BLaER1 treated with 17β-estradiol and CSF1 and Interleukin-3, amounts not matched to agents 10 nM and 100 nM (cell line): ENCODE measurements around the gene MECP2.

Experiments
- H3K27ac ChIP-seq, 11 experiments: shearing (Covaris generic); formaldehyde crosslinking; 2 replicates each; pipeline ENCODE4 v1.8.1; 2022
- H3K27me3 ChIP-seq, 11 experiments: shearing (Covaris generic); formaldehyde crosslinking; 2 replicates each; pipeline ENCODE4 v1.8.1; 2022
- H3K36me3 ChIP-seq, 11 experiments: shearing (Covaris generic); formaldehyde crosslinking; 2 replicates each; pipeline ENCODE4 v1.8.1; 2022
- H3K4me1 ChIP-seq, 10 experiments: shearing (Covaris generic); formaldehyde crosslinking; 2 replicates each; pipeline ENCODE4 v1.8.1; 2022
- H3K4me2 ChIP-seq, 11 experiments: shearing (Covaris generic); formaldehyde crosslinking; 2 replicates each; pipeline ENCODE4 v1.8.1; 2022
- H3K4me3 ChIP-seq, 10 experiments: shearing (Covaris generic); formaldehyde crosslinking; 2 replicates each; pipeline ENCODE4 v1.8.1; 2022
- H3K9ac ChIP-seq, 11 experiments: shearing (Covaris generic); formaldehyde crosslinking; 2 replicates each; pipeline ENCODE4 v1.8.1; 2022
- H3K9me3 ChIP-seq, 11 experiments: shearing (Covaris generic); formaldehyde crosslinking; replicated peaks in 1 of 11; 2 replicates each; pipeline ENCODE4 v1.8.1; 2022
- H4K20me1 ChIP-seq, 11 experiments: shearing (Covaris generic); formaldehyde crosslinking; 2 replicates each; pipeline ENCODE4 v1.8.1; 2022
- Cebpa-rat ChIP-seq, 11 experiments: shearing (Covaris generic); IDR thresholded peaks; 2 replicates each; pipeline ENCODE4 v1.8.1; 2022

Gene MECP2

DNA sequence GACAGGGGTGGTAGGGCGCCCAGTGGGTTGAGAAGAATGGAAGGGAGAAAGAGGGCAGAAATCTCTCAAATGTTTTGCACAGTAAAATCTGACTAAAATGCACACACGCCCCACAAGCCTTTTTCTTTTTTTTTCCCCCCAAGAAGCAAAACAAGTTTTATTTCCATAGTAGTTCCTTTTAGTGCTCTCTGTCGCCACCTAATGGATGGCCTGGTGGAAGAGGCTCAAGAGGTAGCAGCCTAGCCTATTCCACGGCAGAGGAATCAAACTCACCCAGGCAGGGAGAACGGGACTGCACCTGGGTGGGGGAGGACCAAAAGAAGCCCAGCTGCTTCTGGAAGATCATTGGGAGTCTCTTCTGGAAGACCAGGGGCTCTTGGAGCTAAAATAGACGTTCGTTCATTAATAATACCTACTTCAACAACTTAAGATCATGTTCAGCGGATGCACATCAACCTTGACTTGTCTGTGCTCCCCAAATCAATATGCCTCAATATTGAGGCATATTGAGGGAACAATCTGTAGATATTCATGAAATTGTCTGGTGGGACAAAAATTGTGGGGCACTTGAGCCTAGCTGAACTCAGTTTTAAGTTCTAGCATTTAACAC, 46.2 kb downstream of the MECP2 start:
- H3K4me2 ChIP-seq = peak overlapping the region in 4 of 11 experiments; percentile 15 to 32 (median 20); a peak in 5 of 22 replicates
- peak overlapping the region in 3 of 11 experiments; percentile 1 to 26 (median 6); a peak in 2 of 22 replicates for H3K27ac ChIP-seq
- peaks cover 61 to 97% (median 84%) of the 10 kb centered on the region in 11 experiments; a peak in 21 of 22 replicates for H4K20me1 ChIP-seq
- H3K4me1 ChIP-seq = peaks cover 6 to 18% (median 12%) of the 10 kb centered on the region in 10 experiments; a peak in 19 of 20 replicates
- H3K36me3 ChIP-seq = peaks cover 7 to 47% (median 29%) of the 10 kb centered on the region in 11 experiments; a peak in 18 of 22 replicates
- no peak overlapping the region for H3K4me3 ChIP-seq
- H3K9me3 ChIP-seq = no peaks in the 10 kb centered on the region
- H3K27me3 ChIP-seq = peaks cover 94 to 100% (median 98%) of the 10 kb centered on the region in 11 experiments
- peak overlapping the region in 2 of 11 experiments; percentile 23 to 32; a peak in 1 of 22 replicates for H3K9ac ChIP-seq
- TF ChIP-seq Cebpa-rat (IDR thresholded peaks at IDR 0.05) = no peak

DNA sequence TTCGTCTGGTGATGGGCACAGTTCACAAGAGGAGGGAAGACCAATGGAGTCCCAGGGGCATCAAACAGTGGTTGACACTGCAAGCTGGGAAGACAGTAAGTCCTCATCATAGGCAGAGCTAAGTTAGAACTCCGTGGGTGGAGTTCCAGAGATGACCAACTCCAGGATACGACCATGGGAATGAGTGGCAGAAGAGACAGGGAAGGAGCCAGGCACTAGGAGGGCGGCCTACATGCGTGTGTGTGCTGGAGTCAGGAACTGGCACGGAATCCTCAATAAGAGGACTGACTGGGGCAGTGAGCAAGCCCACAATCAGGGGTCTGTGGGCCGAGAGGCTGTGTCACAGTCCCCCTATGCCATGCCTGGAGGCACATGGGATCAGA, 47.4 kb downstream of the MECP2 start:
- no peak for TF ChIP-seq Cebpa-rat (IDR thresholded peaks at IDR 0.05)
- peak overlapping the region in 3 of 11 experiments; percentile 15 to 32 (median 24); a peak in 3 of 22 replicates for H3K4me2 ChIP-seq
- H3K27me3 ChIP-seq = peaks cover 95 to 100% (median 98%) of the 10 kb centered on the region in 11 experiments
- peaks cover 7 to 44% (median 28%) of the 10 kb centered on the region in 11 experiments; a peak in 18 of 22 replicates for H3K36me3 ChIP-seq
- no peak overlapping the region for H3K4me3 ChIP-seq
- no peaks in the 10 kb centered on the region for H3K9me3 ChIP-seq
- peak overlapping the region in 1 of 11 experiments; percentile 32; a peak in 2 of 22 replicates for H3K9ac ChIP-seq
- H4K20me1 ChIP-seq = peaks cover 67 to 97% (median 85%) of the 10 kb centered on the region in 11 experiments; a peak in 21 of 22 replicates
- 0 out of 22 replicates have a peak overlapping the region, but pooled peaks of 1 of the 11 experiments have one; percentile 26 for H3K27ac ChIP-seq
- H3K4me1 ChIP-seq = peaks cover 2 to 18% (median 11%) of the 10 kb centered on the region in 10 experiments; a peak in 13 of 20 replicates

DNA sequence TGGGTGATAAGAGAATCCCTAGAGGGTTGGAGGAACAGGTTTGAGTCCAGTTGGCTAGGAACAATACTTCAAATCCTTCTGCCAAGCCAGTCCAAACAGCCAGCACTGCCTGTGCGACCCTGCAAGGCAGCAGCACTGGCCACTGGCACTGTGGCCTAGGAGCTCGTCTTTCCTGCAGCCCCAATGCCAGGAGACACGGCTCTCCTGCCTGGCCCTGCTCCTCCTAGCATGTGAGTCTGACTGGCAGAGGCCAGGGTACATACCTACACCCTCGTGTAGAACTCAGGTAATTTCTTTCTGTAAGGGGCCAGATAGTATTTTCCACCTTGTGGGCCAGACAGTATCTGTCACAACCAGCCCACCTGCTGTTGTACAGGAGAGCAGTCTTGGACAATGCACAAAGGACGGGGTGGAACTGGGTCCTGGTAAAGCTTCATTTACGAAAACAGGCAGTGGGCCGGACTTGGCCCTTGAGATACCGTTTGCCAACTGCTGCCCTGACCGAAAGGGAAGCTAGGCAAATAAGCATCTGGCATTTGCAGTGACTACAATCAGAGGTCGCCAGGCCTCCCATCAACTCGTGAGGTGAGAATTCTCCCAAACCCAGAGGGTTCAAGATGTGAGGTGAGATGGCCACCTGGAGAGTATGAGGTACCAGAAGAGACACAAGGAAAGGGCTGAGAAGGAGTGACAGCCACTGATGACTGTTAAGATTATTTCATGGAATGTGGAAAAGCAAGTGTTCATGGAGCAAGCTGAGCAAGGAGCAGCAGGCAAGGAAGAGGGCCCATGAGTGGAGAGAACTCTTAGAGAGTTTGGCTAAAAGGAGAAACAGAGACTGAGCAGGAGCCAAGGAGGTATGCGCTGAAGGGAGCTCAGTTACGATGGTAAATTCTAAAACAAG, 48.1 kb downstream of the MECP2 start:
- Histone ChIP-seq H3K4me1 (peaks cover 5 to 18% (median 11%) of the 10 kb centered on the region in 10 experiments; a peak in 15 of 20 replicates), H3K9ac (peak overlapping the region in 1 of 11 experiments; percentile 32; a peak in 2 of 22 replicates), H3K9me3 (no peaks in the 10 kb centered on the region), H3K27ac (no peak overlapping the region), H3K4me3 (no peak overlapping the region), H3K4me2 (peak overlapping the region in 1 of 11 experiments; percentile 15; a peak in 1 of 22 replicates), H4K20me1 (peaks cover 70 to 97% (median 90%) of the 10 kb centered on the region in 11 experiments; a peak in 21 of 22 replicates), H3K27me3 (peaks cover 95 to 100% (median 98%) of the 10 kb centered on the region in 11 experiments), H3K36me3 (peaks cover 7 to 46% (median 31%) of the 10 kb centered on the region in 11 experiments; a peak in 17 of 22 replicates)
- no peak for TF ChIP-seq Cebpa-rat (IDR thresholded peaks at IDR 0.05)

DNA sequence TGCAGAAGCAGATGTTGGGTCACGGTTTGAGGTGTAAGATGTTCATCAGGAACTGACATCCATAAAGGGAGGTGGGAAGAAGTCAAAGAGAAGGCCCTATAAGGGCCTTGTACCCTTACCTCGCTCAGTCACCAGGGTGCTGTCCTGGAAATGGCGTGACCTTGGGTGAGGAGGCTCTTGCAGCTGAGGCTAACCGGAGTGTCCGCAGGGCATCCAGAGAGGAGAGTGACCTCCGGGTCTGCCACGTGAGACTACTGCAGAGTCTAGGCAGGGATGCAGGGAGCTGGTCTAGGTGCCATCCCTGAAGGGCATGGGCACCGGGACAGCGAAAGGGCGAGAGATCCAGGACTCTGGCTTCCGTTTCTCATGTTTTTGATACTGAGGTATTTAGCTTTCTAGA, 49.1 kb downstream of the MECP2 start:
- H3K9ac ChIP-seq = no peak overlapping the region
- H3K27me3 ChIP-seq = peaks cover 98 to 100% (median 100%) of the 10 kb centered on the region in 11 experiments
- no peak for TF ChIP-seq Cebpa-rat (IDR thresholded peaks at IDR 0.05)
- H3K27ac ChIP-seq = no peak overlapping the region
- no peak overlapping the region for H3K4me3 ChIP-seq
- H3K36me3 ChIP-seq = peaks cover 5 to 52% (median 31%) of the 10 kb centered on the region in 11 experiments; a peak in 17 of 22 replicates
- H3K9me3 ChIP-seq = no peaks in the 10 kb centered on the region
- H3K4me1 ChIP-seq = peaks cover 12 to 22% (median 18%) of the 10 kb centered on the region in 10 experiments
- peaks cover 80 to 100% (median 97%) of the 10 kb centered on the region in 11 experiments; a peak in 21 of 22 replicates for H4K20me1 ChIP-seq
- no peak overlapping the region for H3K4me2 ChIP-seq

DNA sequence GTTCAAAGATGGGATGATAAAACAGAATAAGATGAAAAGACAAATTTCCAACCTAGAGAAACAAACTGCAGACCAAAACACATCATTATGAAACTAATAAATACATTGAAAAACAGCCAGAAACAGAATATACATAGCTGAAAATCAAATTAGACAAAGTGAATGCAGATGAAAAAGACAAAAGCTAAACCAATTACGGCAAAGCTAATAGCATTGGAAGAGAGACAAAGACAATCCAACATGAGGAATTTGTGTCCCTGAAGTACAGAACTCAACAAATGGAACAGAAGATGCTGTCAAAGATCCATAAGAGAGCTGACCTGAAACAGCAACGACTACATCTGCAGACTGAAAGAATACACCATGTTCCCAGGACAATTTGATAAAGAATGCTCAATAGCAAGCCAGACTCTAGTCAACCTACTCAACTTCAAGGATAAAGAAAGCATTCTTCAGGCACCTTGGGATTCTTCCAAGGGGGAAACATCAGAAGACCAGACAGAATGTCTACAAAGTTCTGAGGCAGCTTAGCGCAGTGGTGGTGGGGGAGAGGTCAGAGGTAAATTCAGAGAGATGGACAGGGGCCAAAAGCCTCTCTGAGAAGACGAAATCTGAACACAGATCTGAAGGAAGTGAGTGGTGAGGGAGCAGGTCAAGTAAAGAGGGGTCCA, 50.4 kb downstream of the MECP2 start:
- Histone ChIP-seq H3K36me3 (peaks cover 4 to 52% (median 28%) of the 10 kb centered on the region in 11 experiments; a peak in 14 of 22 replicates), H4K20me1 (peaks cover 81 to 100% (median 97%) of the 10 kb centered on the region in 11 experiments; a peak in 21 of 22 replicates), H3K27me3 (peaks cover 99 to 100% (median 100%) of the 10 kb centered on the region in 11 experiments), H3K4me2 (no peak overlapping the region), H3K27ac (no peak overlapping the region), H3K4me3 (no peak overlapping the region), H3K9ac (no peak overlapping the region), H3K4me1 (peaks cover 25 to 35% (median 31%) of the 10 kb centered on the region in 10 experiments), H3K9me3 (no peaks in the 10 kb centered on the region)
- no peak for TF ChIP-seq Cebpa-rat (IDR thresholded peaks at IDR 0.05)

GRCh38 chrX:154046031-154046781, 51.3 kb downstream of the MECP2 start:
- Histone ChIP-seq H3K4me1 (peaks cover 33 to 44% (median 37%) of the 10 kb centered on the region in 10 experiments), H3K27ac (no peak overlapping the region), H4K20me1 (peaks cover 81 to 100% (median 97%) of the 10 kb centered on the region in 11 experiments; a peak in 21 of 22 replicates), H3K9me3 (no peaks in the 10 kb centered on the region), H3K4me2 (no peak overlapping the region), H3K36me3 (peaks cover 4 to 52% (median 28%) of the 10 kb centered on the region in 11 experiments; a peak in 14 of 22 replicates), H3K9ac (no peak overlapping the region), H3K4me3 (no peak overlapping the region), H3K27me3 (peaks cover 99 to 100% (median 100%) of the 10 kb centered on the region in 11 experiments)
- no peak for TF ChIP-seq Cebpa-rat (IDR thresholded peaks at IDR 0.05)

DNA sequence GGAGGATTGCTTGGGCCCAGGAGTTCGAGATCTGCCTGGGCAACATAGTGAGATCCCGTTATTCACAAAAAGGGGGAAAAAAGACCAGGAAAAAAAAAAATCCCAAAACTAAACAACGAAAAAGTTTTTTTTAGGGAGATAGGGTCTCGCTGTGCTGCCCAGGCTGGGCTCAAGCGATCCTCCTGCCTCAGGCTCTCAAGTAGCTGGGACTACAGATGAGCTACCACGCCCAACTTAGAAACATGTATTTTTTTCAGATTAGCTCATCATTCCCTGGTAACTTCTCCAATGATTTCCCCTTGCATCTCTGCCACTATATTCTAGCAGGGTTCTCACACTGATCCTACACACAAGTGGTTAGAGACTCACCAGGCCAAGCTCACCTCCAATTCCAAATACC, 53.4 kb downstream of the MECP2 start:
- Histone ChIP-seq H3K4me2 (peak overlapping the region in 2 of 11 experiments; percentile 20 to 31; a peak in 1 of 22 replicates), H3K9ac (peak overlapping the region in 1 of 11 experiments; percentile 15; a peak in 1 of 22 replicates), H3K4me1 (peaks cover 21 to 61% (median 44%) of the 10 kb centered on the region in 10 experiments), H4K20me1 (peaks cover 78 to 100% (median 97%) of the 10 kb centered on the region in 11 experiments; a peak in 21 of 22 replicates), H3K9me3 (no peaks in the 10 kb centered on the region), H3K27ac (peak overlapping the region in 1 of 11 experiments; percentile 7; a peak in 1 of 22 replicates), H3K36me3 (peaks cover 4 to 47% (median 16%) of the 10 kb centered on the region in 11 experiments; a peak in 18 of 22 replicates), H3K4me3 (no peak overlapping the region), H3K27me3 (peaks cover 99 to 100% (median 100%) of the 10 kb centered on the region in 11 experiments)
- no peak for TF ChIP-seq Cebpa-rat (IDR thresholded peaks at IDR 0.05)
